RWPE1 (cell line): ENCODE results near the gene MYO16.
A peak's percentile ranks its signal among the peaks of the same experiment; 100 is the strongest.

Experiments used
- CTCF ChIA-PET: fragments of 350-600 bp; sonication (Branson Sonifier 250); formaldehyde crosslinking; extraction: SDS; loops from one replicate; lab custom pipeline; 2021; lab: Yijun Ruan, JAX
- POLR2A ChIA-PET: fragments of 400-600 bp; formaldehyde crosslinking; extraction: SDS; loops from one replicate; lab custom pipeline; 2020; ENCODE audit warnings: antibody characterized with exemption; ENCODE audit not compliant: low non-redundant PET; lab: Yijun Ruan, JAX
- DNase-seq: peaks from one replicate; pipeline ENCODE4 v3.0.0; 2012; ENCODE audit warnings: low spot score
- H3K27ac ChIP-seq: fragments of 450-650 bp; 2 replicates; pipeline ENCODE4 v1.5.1; 2017
- CTCF ChIP-seq: fragments of 450-650 bp; conservative IDR thresholded peaks from 2 replicates; pipeline ENCODE4 v1.5.1; 2017; ENCODE audit warnings: low read depth, mild to moderate bottlenecking

MYO16 gene

DNA sequence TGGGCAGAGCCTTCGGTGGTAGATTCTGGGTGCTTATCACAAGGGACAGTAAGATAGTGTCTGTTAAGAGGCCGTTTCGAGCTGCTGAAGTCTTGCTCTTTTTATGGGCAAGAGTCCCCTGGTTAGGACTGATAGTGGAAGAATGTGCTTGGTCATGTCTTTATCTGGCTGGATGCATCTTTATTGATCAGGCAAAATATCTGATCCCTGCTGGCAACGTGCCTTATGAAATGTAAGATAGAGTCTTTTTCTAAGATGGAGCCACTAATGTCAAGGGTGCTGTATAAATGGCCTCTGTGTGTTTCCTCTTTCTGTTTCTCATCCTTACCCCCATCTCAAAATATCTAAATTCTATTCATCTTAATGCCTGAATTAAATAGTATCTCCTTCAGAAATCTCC lies 53.3 kb downstream of the MYO16 start:
- ChIA-PET POLR2A (no interaction called here), CTCF (no interaction called here)
- no peak overlapping the region for H3K27ac ChIP-seq

GRCh38 chr13:108686027-108686426 lies 56.6 kb downstream of the MYO16 start:
- CTCF ChIA-PET: no interaction called here
- POLR2A ChIA-PET: no interaction called here
- no peak for DNase-seq
- H3K27ac ChIP-seq: no peak overlapping the region
- no peak for TF ChIP-seq CTCF

More for the DNA sequence above, 53.3 kb downstream of the MYO16 start:
- TF ChIP-seq CTCF: no peak
- DNase-seq: no peak

DNA sequence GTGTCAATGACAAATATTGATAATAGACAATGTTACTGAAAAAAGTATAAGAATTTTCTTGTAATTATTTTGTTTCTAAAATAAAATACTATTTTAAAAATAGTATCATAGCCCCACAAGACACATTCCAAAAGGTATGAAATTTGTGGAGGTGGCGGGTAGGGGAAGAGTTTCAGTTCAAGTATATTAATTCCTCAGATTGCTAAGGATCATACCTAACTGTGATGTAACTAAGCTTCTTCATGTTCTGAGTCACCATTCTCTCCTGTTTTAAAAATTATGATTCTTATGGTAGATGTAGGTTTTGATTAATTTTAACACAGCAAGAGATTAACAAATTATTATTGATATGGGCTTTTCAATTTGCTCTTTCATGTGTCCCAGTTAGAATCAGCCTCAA lies 61.3 kb downstream of the MYO16 start:
- H3K27ac ChIP-seq: no peak overlapping the region
- no peak for DNase-seq
- CTCF ChIA-PET: no interaction called here
- no peak for TF ChIP-seq CTCF
- POLR2A ChIA-PET: no interaction called here

DNA sequence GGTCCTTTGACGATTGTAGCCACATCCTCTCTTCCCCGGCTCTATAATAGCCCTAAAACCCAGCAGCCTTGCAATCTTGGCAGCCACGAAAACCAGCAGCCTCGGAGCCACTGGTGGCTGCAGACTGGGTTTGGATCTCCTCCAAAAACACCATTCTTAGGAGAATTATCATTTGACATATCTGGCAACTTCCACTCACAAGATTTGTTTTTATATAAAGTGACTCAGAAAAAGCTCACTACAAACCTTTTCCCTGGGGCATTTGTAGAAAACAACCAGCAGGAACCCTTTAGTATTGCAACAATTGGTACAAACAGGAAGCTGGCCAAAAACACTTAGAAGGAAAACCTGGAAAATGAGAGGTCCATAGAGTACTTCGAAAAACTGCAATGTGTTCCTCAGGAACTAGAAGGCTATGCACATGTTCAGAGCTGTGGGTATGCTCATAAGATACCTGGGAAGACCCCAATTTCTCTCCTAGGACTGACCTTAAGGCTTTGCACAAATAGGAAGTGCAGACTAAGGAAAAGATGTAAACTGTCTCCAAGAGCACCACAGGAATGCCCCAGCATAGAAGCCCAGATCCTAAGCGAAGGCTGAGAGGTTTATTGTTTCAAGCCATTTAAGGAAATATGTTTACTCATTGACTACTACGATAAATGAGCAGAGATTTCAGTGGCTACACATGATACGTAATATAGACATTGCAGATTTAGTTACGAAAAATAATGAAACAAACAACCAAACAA lies 71.2 kb downstream of the MYO16 start:
- POLR2A ChIA-PET: no interaction called here
- H3K27ac ChIP-seq: no peak overlapping the region
- no peak for TF ChIP-seq CTCF
- CTCF ChIA-PET: interaction anchor here (0.7 kb wide), 1 partner anchor 216 kb away, joined by 5 read pairs; no protein-coding TSS in a partner anchor
- peak; percentile 31 for DNase-seq

DNA sequence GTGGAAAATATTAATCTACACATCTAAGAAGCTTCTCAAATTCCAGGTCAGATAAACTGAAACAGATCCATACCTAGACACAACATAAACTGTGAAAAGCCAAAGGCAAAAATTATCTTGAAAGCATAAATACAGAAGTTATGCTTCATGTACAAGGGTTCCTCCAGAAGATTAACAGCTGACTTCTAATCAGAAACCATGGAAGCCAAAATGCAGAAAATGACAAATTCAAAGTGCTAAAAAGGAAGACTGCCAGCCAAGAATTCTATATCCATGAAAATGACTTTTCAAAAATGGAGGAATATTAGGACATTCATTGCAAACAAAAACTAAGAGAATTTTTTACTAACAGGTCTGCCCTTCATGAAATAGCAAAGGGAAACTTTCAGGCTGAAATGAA lies 72.8 kb downstream of the MYO16 start:
- DNase-seq: no peak
- CTCF ChIA-PET: no interaction called here
- H3K27ac ChIP-seq: no peak overlapping the region
- POLR2A ChIA-PET: no interaction called here
- no peak for TF ChIP-seq CTCF

DNA sequence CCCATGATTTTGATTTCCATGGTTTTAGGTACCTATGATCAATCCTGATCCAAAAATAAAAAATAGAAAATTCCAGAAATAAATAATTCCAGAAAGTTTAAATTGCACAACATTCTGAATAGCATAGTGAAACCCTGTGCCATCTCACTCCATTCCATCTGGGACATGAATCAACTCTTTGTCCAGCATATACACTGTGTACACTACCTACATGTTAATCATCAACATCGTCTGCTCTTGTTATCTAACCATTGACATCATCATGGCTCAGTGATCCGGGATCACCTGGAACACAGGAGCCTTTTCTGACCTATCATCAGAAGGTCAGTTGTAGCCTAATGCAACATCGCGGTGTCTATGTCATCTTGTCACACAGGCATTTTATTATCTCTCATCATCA lies 75.6 kb downstream of the MYO16 start:
- no peak for DNase-seq
- CTCF ChIA-PET: no interaction called here
- no peak for TF ChIP-seq CTCF
- no peak overlapping the region for H3K27ac ChIP-seq
- POLR2A ChIA-PET: no interaction called here
